NCI-H345 (cell line): ENCODE results near the gene HEPHL1.

Experiments used
- DNase-seq: peaks from one replicate; lab custom pipeline; 2025; lab: John Stamatoyannopoulos, UW

Gene HEPHL1

GRCh38 chr11:94129512-94130297, 108.6 kb downstream of the HEPHL1 start:
- DNase-seq: peak; percentile 19

DNA sequence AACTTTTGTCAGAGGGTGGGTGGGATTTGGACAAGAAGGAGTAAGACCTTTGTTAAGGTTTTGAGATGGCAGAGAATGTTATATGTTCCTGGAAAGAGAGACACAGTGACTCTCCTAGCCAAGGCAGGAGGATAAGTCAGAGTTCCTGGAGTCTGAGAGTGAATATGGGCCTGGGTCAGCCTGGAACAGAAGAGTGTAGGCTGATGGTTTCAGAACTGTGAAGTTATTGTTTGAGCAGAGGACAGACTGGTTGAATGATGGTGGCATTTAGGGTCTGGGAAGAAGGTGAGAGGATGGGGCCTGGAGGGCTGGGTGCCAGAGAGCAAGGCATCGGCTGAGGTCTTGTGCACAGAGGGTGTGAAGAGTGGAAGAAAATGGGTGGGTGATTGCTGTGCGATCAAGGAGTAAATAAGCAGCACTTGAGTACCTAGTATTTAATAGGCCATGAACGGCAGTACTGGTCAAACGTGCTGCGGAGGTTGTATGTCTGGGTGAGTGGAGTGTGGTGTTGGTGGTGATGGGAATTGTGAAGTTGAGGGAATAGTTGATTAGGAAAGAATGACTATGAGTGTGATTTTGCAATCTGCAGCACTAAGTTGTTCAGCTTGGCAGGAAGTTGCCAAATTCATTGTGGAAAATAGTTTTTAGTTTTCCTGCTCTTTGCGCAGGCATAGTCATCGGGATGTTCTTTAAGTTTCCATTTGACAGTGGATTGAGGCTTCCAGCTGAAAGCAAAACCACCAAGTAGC, 109.3 kb downstream of the HEPHL1 start:
- no peak for DNase-seq

DNA sequence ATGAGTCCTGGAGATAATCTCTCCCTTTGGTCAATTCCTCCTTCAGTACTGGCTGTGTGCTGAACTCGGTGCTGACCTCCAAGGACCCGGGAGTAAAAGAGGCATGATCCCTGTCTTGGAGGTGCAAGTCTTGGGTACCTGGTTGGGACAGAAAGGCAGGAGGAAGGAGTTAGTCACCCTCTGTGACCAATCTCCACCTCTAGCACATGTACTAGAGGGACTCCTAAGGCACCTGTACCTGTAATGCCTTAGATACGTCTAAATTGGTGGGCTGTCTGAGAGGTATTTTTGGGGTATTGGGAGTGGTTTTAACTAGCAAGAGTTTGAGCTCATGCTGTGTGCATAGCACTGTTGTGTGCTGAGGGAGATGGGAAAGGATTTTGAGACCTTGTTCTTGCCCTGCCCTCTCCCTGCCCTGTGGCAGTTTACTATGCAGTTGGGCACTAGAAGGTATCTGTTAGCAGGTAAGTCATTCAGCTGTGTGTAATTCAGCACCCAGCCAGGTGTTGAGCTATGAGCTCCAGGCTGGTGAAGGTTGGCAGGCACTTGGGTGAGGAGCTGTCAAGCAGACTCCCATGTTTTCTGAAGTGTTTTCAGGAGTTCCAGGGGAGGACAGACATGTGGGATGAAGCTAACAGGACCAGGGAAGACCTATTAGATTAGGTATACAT, 110.0 kb downstream of the HEPHL1 start:
- DNase-seq: peak; percentile 71

GRCh38 chr11:94131718-94132115, 110.6 kb downstream of the HEPHL1 start:
- peak; percentile 48 for DNase-seq

DNA sequence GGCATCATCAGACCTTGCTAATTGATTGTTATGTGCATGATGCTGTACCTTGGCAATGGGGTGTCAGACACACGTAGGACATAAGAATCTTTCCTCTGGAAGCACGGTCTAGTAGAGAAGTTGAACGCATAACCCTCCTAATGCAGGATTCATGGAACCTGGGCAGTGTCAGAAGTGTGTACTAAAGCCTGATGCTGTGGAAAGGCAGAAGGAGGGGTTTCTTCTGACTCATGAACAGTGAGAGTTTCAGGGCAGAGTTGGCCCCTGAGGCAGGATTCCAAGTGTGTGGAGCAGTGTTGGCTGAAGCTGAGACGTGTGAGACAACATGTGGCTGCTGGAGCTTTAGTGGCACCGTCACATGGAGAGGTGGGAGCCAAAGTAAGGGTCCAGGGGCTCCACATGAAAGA, 111.0 kb downstream of the HEPHL1 start:
- no peak for DNase-seq

- no peak for DNase-seq
Measured at GRCh38 chr11:94132823-94133408, 111.8 kb downstream of the HEPHL1 start.

GRCh38 chr11:94133752-94134151, 112.6 kb downstream of the HEPHL1 start:
- no peak for DNase-seq

- DNase-seq: no peak
Measured at GRCh38 chr11:94134651-94135512, 113.7 kb downstream of the HEPHL1 start.

- DNase-seq: no peak
Measured at GRCh38 chr11:94139416-94139815, 118.3 kb downstream of the HEPHL1 start.

DNA sequence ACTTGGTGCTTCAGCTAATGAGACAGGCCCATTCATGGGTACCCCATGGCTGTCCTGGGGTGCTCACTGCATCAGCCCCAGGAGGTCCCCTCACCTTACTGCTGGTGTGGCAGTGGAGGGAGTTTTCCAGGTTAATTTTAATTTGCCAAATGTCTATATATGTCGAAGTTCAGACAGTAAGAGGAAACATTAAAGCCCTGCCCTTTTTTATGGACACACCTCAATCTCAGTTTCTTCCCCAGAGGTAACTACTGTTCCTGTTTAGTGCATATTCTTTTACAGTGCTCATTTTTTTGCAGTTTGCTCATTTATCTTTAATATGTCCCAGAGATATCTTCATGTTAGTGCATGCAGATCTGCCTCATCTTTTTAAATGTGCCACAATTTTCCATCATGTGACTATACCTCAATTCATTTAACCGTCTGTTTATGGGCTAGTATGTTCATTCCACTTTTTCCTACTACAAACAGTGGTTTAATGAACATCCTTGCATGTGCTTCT, 119.1 kb downstream of the HEPHL1 start:
- no peak for DNase-seq

DNA sequence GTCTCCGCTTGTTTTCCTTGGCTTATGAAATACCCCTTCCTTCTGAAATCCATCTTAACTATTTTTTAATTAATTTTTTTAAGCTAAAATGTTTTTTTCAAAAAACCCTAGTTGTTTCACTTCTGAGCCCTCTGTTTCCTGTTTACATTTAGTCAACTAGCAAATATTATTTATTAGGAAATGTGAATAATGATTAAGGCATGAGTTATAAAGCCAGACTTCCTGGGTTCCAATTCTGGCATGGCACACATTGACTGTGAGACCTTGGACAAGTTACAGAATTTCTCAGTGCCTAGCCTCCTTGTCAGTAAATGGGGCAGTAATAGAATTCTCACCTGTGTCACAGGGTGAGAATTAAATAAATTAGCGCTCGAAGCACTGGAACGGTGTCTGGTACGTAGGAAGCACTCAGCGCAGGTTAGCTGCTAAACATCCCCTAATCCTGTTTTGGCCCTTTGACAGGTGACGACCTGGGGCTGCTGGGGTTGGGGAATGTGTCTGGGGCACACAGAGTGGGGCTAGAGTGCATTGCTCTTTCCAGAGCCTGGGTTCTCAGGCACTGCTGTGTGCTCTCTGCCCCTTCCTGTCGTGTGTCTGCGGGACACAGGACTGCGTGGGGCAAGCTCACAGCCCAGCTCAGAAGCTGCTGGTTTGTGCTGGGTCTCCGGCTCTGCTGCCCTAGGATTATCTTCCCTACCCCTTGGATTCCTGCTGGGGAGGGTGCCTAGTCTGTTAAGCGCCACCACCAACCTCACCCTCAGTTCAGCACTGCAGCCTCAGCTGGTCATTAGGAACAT, 120.6 kb downstream of the HEPHL1 start:
- DNase-seq: no peak

DNA sequence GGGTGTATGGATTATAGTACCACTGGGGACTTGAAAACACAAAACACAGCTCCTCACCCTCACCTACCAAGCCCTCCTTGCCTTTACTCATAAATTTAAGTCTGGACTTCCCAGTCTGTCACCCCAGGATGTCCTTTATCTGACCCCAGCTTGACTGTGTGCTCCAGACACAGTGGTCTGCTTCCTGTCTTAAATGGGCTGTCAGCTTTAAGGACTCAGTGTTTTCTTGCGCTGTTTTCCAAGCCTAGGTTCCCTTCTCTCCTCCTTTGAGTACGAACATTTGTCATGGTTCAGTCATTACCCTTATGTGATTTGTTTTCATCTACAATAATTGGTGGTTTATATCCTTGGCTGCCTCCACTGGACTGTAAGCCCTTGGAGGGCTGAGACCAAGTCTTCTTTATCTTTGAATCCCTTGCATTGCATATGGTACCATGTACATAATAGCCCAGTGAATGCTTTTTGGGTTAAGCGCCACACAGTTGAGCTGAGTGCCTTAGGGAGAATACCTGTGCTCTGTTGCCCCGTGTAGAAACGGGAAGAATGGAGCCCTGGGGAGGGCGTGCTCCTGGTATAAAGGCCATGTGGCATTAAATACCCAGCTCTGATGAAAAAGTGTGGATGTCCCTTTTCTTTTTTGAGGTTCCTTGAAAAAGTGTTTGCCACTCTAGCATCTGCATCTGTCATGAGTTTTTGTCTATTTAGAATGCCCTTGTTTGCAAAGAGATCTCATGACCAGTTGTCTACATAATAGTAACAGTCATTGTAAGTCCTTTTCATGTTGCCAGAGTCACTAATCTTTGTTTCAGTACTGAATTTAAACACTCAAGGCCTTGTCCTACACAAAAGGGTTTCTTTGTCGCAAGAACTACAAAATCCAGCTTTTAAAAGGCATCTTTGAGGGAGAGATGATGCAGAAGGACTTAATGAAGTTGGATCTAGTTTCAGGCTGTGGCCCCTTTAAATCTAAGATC, 121.4 kb downstream of the HEPHL1 start:
- DNase-seq: peak; percentile 73

- DNase-seq: no peak
Measured at GRCh38 chr11:94144216-94144615, 123.1 kb downstream of the HEPHL1 start.

- no peak for DNase-seq
Measured at GRCh38 chr11:94144664-94145063, 123.5 kb downstream of the HEPHL1 start.

DNA sequence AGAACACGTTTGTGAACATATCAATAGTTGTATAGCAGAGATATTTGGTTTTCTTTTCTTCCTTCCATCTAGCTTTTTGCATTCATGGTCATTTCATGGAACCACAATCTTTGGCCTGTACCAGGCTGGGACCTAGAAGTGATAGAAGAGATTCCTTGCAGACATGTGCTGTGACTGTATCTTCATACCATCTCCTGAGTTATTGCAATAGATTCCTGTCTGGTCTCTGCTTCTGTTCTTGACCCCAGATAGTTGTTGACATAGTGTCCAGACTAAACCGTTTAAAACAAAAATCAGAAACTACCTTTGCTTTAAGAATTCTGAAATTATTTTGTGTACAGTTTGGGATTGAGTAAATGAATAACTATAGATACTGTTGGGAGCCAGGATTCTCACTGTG, 124.3 kb downstream of the HEPHL1 start:
- DNase-seq: no peak

DNA sequence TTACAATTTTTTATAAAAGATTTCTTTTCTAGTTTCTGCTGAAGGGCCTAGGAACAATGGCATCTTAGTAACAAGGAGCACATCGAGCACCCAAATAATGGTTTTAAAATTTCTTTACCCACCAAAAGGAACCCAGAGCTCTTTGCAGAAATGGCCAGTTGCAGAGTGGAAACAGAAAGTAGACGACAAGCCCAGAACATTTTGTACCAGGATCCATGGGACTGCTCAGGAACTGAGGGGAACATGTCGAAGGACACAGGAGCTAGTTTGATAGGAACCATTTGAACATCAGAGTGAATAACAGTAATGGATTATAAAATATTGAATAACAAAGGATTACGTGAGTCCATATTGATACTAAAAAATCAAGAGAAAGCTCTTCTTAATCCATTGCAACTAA, 124.8 kb downstream of the HEPHL1 start:
- no peak for DNase-seq

DNA sequence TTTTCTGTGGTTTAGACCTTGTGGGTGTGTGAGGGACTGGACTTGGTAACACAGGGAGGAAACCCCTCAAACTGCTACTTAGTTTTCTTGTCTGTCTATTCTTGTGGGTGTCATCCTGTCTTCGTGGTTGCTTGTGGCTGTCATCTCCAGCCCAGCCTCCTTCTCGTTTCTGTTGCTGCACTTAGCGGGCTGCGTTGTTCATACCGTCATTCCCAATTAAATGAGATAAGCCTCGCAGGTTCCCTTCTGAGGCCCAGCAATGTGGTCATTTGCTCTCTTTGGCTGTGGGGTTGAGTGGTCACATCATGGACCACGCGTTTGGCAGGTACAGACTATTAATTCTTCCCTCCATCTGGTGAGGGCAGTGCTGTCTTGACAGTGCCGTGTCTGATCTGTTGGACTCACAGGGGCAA, 126.3 kb downstream of the HEPHL1 start:
- no peak for DNase-seq

- no peak for DNase-seq
Measured at GRCh38 chr11:94148189-94148588, 127.0 kb downstream of the HEPHL1 start.

- no peak for DNase-seq
Measured at GRCh38 chr11:94149431-94150017, 128.4 kb downstream of the HEPHL1 start.
